Testis (tissue), 2 donors: ENCODE results near the gene MCL1.
"Not testable (repeated sequence)": the region's sequence is repeated elsewhere in the genome, so short reads cannot be mapped to it uniquely, and the experiment has no call there.

Source experiments
- POLR2A ChIP-seq: fragments of 450-650 bp; IDR thresholded peaks from one replicate; pipeline ENCODE4 v1.6.1; 2017; ENCODE audit warnings: antibody characterized with exemption, mild to moderate bottlenecking, moderate library complexity
- TF ChIP-seq, protein P1 (sequence below), 3 experiments: fragments of 450-650 bp in 2 of 3; fragments of 200-600 bp in 1 of 3; sonication (generic) in 1 of 3; IDR thresholded peaks; one replicate each; pipeline ENCODE4 v1.5.1; 2016 to 2019; ENCODE audit warnings: antibody characterized with exemption in 3 of 3, mild to moderate bottlenecking in 2 of 3, moderate library complexity in 1 of 3

DNA sequence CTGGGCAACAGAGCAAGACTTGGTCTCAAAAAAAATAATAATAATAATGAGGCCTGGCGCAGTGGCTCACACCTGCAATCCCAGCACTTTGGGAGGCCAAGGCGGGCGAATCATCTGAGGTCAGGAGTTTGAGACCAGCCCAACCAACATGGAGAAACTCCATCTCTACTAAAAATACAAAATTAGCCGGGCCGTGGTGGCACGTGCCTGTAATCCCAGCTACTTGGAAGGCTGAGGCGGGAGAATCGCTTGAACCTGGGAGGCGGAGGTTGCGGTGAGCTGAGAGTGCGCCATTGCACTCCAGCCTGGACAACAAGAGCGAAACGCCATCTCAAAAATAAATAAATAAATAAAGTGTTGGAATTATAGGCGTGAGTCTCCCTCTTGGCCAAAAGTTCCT, 2.6 kb upstream of the MCL1 start:
- TF ChIP-seq, protein P1, sequence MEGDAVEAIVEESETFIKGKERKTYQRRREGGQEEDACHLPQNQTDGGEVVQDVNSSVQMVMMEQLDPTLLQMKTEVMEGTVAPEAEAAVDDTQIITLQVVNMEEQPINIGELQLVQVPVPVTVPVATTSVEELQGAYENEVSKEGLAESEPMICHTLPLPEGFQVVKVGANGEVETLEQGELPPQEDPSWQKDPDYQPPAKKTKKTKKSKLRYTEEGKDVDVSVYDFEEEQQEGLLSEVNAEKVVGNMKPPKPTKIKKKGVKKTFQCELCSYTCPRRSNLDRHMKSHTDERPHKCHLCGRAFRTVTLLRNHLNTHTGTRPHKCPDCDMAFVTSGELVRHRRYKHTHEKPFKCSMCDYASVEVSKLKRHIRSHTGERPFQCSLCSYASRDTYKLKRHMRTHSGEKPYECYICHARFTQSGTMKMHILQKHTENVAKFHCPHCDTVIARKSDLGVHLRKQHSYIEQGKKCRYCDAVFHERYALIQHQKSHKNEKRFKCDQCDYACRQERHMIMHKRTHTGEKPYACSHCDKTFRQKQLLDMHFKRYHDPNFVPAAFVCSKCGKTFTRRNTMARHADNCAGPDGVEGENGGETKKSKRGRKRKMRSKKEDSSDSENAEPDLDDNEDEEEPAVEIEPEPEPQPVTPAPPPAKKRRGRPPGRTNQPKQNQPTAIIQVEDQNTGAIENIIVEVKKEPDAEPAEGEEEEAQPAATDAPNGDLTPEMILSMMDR (IDR thresholded peaks at IDR 0.05) = not testable (repeated sequence)
- not testable (repeated sequence) for TF ChIP-seq POLR2A
